Measurements from ENCODE around the gene ANKRD30A.

GRCh38 chr10:37125191-37125732 is at the start of gene ANKRD30A:
- TF ChIP-seq, protein P1, sequence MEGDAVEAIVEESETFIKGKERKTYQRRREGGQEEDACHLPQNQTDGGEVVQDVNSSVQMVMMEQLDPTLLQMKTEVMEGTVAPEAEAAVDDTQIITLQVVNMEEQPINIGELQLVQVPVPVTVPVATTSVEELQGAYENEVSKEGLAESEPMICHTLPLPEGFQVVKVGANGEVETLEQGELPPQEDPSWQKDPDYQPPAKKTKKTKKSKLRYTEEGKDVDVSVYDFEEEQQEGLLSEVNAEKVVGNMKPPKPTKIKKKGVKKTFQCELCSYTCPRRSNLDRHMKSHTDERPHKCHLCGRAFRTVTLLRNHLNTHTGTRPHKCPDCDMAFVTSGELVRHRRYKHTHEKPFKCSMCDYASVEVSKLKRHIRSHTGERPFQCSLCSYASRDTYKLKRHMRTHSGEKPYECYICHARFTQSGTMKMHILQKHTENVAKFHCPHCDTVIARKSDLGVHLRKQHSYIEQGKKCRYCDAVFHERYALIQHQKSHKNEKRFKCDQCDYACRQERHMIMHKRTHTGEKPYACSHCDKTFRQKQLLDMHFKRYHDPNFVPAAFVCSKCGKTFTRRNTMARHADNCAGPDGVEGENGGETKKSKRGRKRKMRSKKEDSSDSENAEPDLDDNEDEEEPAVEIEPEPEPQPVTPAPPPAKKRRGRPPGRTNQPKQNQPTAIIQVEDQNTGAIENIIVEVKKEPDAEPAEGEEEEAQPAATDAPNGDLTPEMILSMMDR (conservative IDR thresholded peaks at IDR 0.05; ENCODE audit: low read depth, low read length) = no peak
- no peak for TF ChIP-seq EZH2phosphoT487 (IDR thresholded peaks at IDR 0.05; ENCODE audit: borderline replicate concordance, low read length)
